GM12873 (cell line): ENCODE data around the gene PARVB.

ENCODE experiments used
- CTCF ChIP-seq: IDR thresholded peaks from 2 replicates; pipeline ENCODE4 v1.5.1; 2012; ENCODE audit warnings: low read depth, mild to moderate bottlenecking, moderate library complexity, low read length, control low read depth; ENCODE audit not compliant: insufficient read depth; ENCODE audit errors: missing control alignments

The PARVB gene

GRCh38 chr22:43985532-43985931 lies 38.6 kb upstream of the PARVB start:
- no peak for TF ChIP-seq CTCF

- no peak for TF ChIP-seq CTCF
Observed at GRCh38 chr22:43988116-43988820, 35.8 kb upstream of the PARVB start.

- TF ChIP-seq CTCF: no peak
Observed at GRCh38 chr22:43988960-43989359, 35.1 kb upstream of the PARVB start.

- TF ChIP-seq CTCF: no peak
Observed at GRCh38 chr22:43990044-43990443, 34.1 kb upstream of the PARVB start.

DNA sequence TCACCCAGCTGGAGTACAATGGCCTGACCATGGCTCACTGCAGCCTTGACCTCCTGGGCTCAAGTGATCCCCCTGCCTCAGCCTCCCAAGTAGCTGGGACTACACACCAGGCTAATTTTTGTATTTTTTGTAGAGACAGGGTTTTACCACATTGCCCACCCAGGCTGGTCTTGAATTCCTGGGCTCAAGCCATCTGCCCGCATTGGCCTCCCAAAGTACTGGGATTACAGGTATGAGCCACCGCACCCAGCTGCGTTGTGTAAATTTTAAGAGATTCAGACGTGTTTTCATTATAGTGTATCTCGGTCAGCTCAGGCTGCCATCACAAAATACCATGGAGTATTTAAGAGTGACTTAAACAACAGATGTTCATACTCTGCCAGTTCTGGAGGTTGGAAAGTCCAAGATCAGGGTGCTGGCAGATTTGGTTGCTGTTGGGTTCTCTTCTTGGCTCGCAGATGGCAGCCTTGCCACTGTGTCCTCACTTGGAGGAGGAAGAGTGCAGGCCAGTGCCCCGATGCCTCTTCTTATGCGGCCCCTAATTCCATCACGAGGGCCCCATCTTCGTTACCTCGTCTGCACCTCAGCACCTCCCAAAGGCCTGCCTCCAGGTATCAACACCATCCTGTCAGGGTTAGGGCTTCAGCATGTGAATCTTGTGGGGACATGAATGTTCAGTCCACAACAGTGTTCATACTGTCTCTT lies 32.6 kb upstream of the PARVB start:
- TF ChIP-seq CTCF: no peak

- no peak for TF ChIP-seq CTCF
Observed at GRCh38 chr22:43992331-43992821, 31.7 kb upstream of the PARVB start.

GRCh38 chr22:43993072-43993760 lies 30.9 kb upstream of the PARVB start:
- peak; percentile 95 for TF ChIP-seq CTCF
